ENCODE results near the gene SPRN.
"Not testable (repeated sequence)": the region's sequence is repeated elsewhere in the genome, so short reads cannot be mapped to it uniquely, and the experiment has no call there.

Gene SPRN

GRCh38 chr10:133391761-133392518 lies 32.5 kb downstream of the SPRN start:
- no peak overlapping the region for H3K4me3 ChIP-seq (ENCODE audit: low read depth, low read length)
- no peak for TF ChIP-seq CTCF (IDR thresholded peaks at IDR 0.05; ENCODE audit: insufficient read depth, low read length, missing control alignments)
- DNase-seq (ENCODE audit: low read depth, low spot score): no peak
- POLR2A ChIA-PET: no interaction called here
- CTCF ChIA-PET: interaction anchor here (1.2 kb wide), 1 partner anchor 63 kb away, joined by 5 read pairs; no protein-coding TSS in a partner anchor

DNA sequence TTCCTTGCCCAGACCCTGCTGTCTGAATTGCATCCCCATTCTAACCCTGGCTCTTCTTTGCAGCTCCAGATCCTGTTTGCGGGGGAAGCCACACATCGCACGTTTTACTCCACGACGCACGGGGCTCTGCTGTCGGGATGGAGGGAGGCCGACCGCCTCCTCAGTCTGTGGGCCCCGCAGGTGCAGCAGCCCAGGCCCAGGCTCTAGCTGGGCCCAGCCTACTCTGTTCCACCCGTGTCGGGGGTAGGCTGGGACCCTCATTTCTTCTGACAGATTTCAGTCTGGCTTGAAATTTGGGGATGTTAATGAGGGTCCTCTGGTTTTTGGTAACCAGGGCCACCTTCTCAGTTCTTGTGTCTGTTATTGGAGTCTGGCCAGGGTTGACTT lies 33.2 kb downstream of the SPRN start:
- no peak for DNase-seq (ENCODE audit: low read depth, low spot score)
- CTCF ChIA-PET: interaction anchor here (1.2 to 1.4 kb wide), 2 partner anchors 11 to 14 kb away, joined by 3 read pairs; no protein-coding TSS in a partner anchor
- POLR2A ChIA-PET: no interaction called here
- TF ChIP-seq CTCF (IDR thresholded peaks at IDR 0.05; ENCODE audit: insufficient read depth, low read length, missing control alignments): no peak
- no peak overlapping the region for H3K4me3 ChIP-seq (ENCODE audit: low read depth, low read length)

GRCh38 chr10:133390597-133391248 lies 33.7 kb downstream of the SPRN start:
- no peak for TF ChIP-seq CTCF (IDR thresholded peaks at IDR 0.05; ENCODE audit: insufficient read depth, low read length, missing control alignments)
- ChIA-PET CTCF (interaction anchor here (1.2 to 1.4 kb wide), 2 partner anchors 11 to 15 kb away, joined by 3 read pairs; no protein-coding TSS in a partner anchor), POLR2A (no interaction called here)
- H3K4me3 ChIP-seq (ENCODE audit: low read depth, low read length): no peak overlapping the region
- no peak for DNase-seq (ENCODE audit: low read depth, low spot score)

DNA sequence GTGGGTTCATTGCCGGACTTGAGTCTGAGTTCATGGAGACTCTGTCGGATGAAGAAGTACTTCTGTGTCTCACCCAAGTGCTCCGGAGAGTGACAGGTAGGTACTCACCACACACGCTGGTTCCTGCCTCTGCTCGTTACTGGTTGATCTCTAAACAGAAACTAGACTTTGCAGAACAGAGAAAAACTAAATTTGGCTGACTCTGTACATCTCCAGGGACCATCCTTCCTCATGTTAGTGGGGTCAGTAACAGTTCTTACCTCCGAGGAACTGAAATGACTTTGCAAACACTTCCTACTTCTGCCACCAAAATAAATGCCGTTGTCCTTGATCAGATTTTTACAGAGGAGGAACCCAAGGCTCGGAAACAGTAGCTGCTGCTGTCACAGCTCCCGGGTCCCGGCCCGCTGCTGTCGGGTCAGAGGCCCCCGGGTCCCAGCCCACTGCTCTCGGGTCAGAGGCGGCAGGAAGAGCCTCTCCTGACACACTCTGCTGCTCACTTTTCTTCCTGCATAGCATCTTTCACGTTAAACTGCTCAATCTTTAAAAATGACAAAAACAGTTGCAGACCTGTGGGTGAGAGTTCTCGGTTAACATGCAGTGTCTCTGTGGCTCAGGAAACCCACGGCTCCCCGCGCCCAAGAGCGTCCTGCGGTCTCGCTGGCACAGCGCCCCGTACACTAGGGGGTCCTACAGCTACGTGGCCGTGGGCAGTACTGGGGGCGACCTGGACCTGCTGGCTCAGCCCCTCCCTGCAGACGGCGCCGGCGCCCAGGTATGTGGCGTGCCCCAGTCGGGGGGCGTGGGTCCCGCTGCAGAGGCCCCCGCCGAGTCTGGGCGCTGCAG lies 35.2 kb downstream of the SPRN start:
- H3K4me3 ChIP-seq (ENCODE audit: low read depth, low read length): no peak overlapping the region
- TF ChIP-seq CTCF (IDR thresholded peaks at IDR 0.05; ENCODE audit: insufficient read depth, low read length, missing control alignments): no peak
- DNase-seq (ENCODE audit: low read depth, low spot score): no peak
- POLR2A ChIA-PET: no interaction called here
- CTCF ChIA-PET: no interaction called here

DNA sequence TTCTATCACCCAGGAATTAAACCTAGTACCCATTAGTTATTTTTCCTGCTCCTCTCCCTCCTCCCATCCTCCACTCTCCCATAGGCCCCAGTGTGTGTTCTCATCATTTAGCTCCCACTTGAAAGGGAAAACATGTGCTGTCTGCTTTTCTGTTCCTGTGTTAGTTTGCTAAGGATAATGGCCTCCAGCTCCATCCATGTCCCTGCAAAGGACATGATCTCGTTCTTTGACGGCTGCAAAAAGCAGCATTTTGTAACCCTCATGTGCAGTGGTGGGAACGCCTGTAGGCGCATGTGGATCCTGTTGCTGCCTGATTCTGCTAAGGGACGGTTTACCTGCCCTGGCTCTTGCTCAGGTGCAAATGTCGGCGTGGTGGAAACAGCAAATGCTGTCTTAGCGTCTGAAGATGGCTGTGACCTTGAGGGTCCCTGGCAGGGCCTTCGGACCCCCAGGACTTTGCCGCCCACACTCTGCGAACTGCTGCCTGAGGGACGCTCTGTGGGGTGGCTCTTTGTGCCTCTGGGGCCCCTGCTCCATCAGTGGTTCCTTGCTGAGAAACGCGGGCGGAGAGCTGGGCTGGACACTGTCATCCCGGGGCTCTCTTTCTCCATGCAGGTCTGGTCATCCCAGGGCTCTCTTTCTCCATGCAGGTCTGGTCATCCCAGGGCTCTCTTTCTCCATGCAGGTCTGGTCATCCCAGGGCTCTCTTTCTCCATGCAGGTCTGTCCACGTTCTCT lies 36.0 kb downstream of the SPRN start:
- CTCF ChIA-PET: interaction anchor here (1.4 kb wide), 1 partner anchor 59 kb away, joined by 4 read pairs; no protein-coding TSS in a partner anchor
- TF ChIP-seq CTCF (IDR thresholded peaks at IDR 0.05; ENCODE audit: insufficient read depth, low read length, missing control alignments): no peak
- POLR2A ChIA-PET: no interaction called here
- H3K4me3 ChIP-seq (ENCODE audit: low read depth, low read length): no peak overlapping the region
- no peak for DNase-seq (ENCODE audit: low read depth, low spot score)

GRCh38 chr10:133386951-133387350 lies 37.5 kb downstream of the SPRN start:
- not testable (repeated sequence) for DNase-seq (ENCODE audit: low read depth, low spot score); H3K4me3 ChIP-seq (ENCODE audit: low read depth, low read length)
- ChIA-PET POLR2A (interaction anchor here (0.7 kb wide), 1 partner anchor 14 kb away, joined by 3 read pairs; the partner anchor contains the start of gene ECHS1), CTCF (interaction anchor here (1.4 kb wide), 1 partner anchor 57 kb away, joined by 4 read pairs; no protein-coding TSS in a partner anchor)

Measured in AG04449 (cell line).